H1 (cell line): ENCODE measurements around the gene URB2. TPM values are rescaled to one million over a fixed set of nuclear protein-coding genes. Genes with fewer than 3 reads are reported as not detected.

Experiments used
- BACH1 ChIP-seq: IDR thresholded peaks from 2 replicates; pipeline ENCODE4 v1.6.1; 2012; ENCODE audit warnings: low read length, improper control_type of control experiment
- CBX8 ChIP-seq: fragments of 300-800, 300-1000 bp; sonication (generic); IDR thresholded peaks from 2 replicates; pipeline ENCODE4 v1.7.1; 2016; ENCODE audit warnings: low read depth, low read length, borderline replicate concordance
- RNF2 ChIP-seq: fragments of 200-900, 300-1000 bp; sonication (generic); IDR thresholded peaks from 2 replicates; pipeline ENCODE4 v1.7.1; 2016; ENCODE audit warnings: borderline replicate concordance, low read depth, mild to moderate bottlenecking, antibody characterized with exemption, low read length; ENCODE audit not compliant: poor library complexity, severe bottlenecking; ENCODE audit errors: missing control alignments
- TCF12 ChIP-seq: IDR thresholded peaks from 2 replicates; pipeline ENCODE4 v1.6.1; 2011; ENCODE audit warnings: low read depth, mild to moderate bottlenecking, low read length
- ZNF274 ChIP-seq: IDR thresholded peaks from 2 replicates; pipeline ENCODE4 v1.7.0; 2012; ENCODE audit warnings: low read length, borderline replicate concordance; ENCODE audit errors: extremely low read depth
- polyA plus RNA-seq, 7 experiments: library from polyadenylated mRNA; depleted of rRNA in 3 of 7; stranded (reverse) in 5 of 7; unstranded in 2 of 7; fragments of >200 nt in 5 of 7; fragments of 200-250 nt in 2 of 7; gene quantifications; 1 replicate in 5 of 7; 2 replicates in 1 of 7; 4 replicates in 1 of 7; pipeline versions ENCODE4 v1.2.1 to v1.2.3, GENCODE V29; 2011 to 2013; ENCODE audit warnings: missing spikeins in 2 of 7, mixed read lengths in 2 of 7
- total RNA-seq: library from RNA; stranded (reverse); fragmentation: NEBNext Ultra II Directional; extraction: Animal tissue kit (Norgen Biotek cat#: 25700); gene quantifications from 2 replicates; pipeline ENCODE4 v1.2.1, GENCODE V29; 2021

URB2 gene
- total and polyA plus RNA-seq, 2 of the 8 experiments (the other 6 are each of a cell fraction or from before 2014, with no cell fraction given): 13.7 to 33.0 TPM

GRCh38 chr1:229657993-229658755 is 32.1 kb downstream of the URB2 start (continued):
- TF ChIP-seq ZNF274 (no peak), CBX8 (no peak), TCF12 (no peak), BACH1 (no peak), RNF2 (no peak)
